Muscle of back (tissue), 11 donors: Measurements from ENCODE around the gene EPS8. TPM values are rescaled to one million over a fixed set of nuclear protein-coding genes. Genes with fewer than 3 reads are reported as not detected.
"Not testable (repeated sequence)": the region's sequence is repeated elsewhere in the genome, so short reads cannot be mapped to it uniquely, and the experiment has no call there.

Source experiments
- DNase-seq, 3 donors: peaks; one replicate each; pipeline versions ENCODE4 v3.0.0 to v3.0.0-alpha.2; 2013
- polyA plus RNA-seq, 10 donors: library from polyadenylated mRNA; unstranded; fragments of 120-200 nt; gene quantifications; one replicate each; pipeline ENCODE4 v1.2.1, GENCODE V29; 2013; ENCODE audit not compliant: insufficient read length in 10 of 10

The EPS8 gene
- polyA plus RNA-seq, 10 donors: 34.3 to 52.8 (median 39.8) TPM

GRCh38 chr12:15650399-15651128 is 138.6 kb downstream of the EPS8 start:
- no peak for DNase-seq

GRCh38 chr12:15649347-15649746 is 139.8 kb downstream of the EPS8 start:
- DNase-seq: no peak

- no peak for DNase-seq
Measured at GRCh38 chr12:15648558-15648957, 140.6 kb downstream of the EPS8 start.

GRCh38 chr12:15646581-15646980 is 142.6 kb downstream of the EPS8 start:
- DNase-seq: no peak

GRCh38 chr12:15644700-15645099 is 144.5 kb downstream of the EPS8 start:
- DNase-seq: no peak

- DNase-seq: no peak
Measured at GRCh38 chr12:15638231-15638630, 151.0 kb downstream of the EPS8 start.

- DNase-seq: no peak
Measured at GRCh38 chr12:15636060-15636890, 152.9 kb downstream of the EPS8 start.

- DNase-seq: peak in 1 of 3 donors; percentile 25
Measured at GRCh38 chr12:15634010-15634683, 155.0 kb downstream of the EPS8 start.

GRCh38 chr12:15633201-15633600 is 156.0 kb downstream of the EPS8 start:
- DNase-seq: no peak

GRCh38 chr12:15632708-15633107 is 156.5 kb downstream of the EPS8 start:
- no peak for DNase-seq

GRCh38 chr12:15631007-15631715 is 158.0 kb downstream of the EPS8 start:
- DNase-seq: no peak

- DNase-seq: peak in 2 of 3 donors; percentile 37 to 50
Measured at GRCh38 chr12:15629761-15630160, 159.4 kb downstream of the EPS8 start.

GRCh38 chr12:15629108-15629507 is 160.1 kb downstream of the EPS8 start:
- peak; percentile 64 to 84 (median 83) for DNase-seq

- DNase-seq: peak in 2 of 3 donors; percentile 14 to 33
Measured at GRCh38 chr12:15627995-15628945, 160.9 kb downstream of the EPS8 start.

- no peak for DNase-seq
Measured at GRCh38 chr12:15625075-15625474, 164.1 kb downstream of the EPS8 start.

GRCh38 chr12:15620741-15621539 is 168.2 kb downstream of the EPS8 start:
- no peak for DNase-seq

- DNase-seq: not testable (repeated sequence)
Measured at GRCh38 chr12:15616495-15616894, 172.7 kb downstream of the EPS8 start.

GRCh38 chr12:15613981-15614380 is 175.2 kb downstream of the EPS8 start:
- peak in 1 of 3 donors; percentile 54 for DNase-seq

- no peak for DNase-seq
Measured at GRCh38 chr12:15608941-15609340, 180.2 kb downstream of the EPS8 start.

- DNase-seq: no peak
Measured at GRCh38 chr12:15608406-15608805, 180.8 kb downstream of the EPS8 start.
